ENCODE measurements around the gene IL37. TPM values are rescaled to one million over a fixed set of nuclear protein-coding genes. Genes with fewer than 3 reads are reported as not detected.

The IL37 gene
- total RNA-seq, 4 donors from 2014 or later: 1.3 TPM; not detected in 3

DNA sequence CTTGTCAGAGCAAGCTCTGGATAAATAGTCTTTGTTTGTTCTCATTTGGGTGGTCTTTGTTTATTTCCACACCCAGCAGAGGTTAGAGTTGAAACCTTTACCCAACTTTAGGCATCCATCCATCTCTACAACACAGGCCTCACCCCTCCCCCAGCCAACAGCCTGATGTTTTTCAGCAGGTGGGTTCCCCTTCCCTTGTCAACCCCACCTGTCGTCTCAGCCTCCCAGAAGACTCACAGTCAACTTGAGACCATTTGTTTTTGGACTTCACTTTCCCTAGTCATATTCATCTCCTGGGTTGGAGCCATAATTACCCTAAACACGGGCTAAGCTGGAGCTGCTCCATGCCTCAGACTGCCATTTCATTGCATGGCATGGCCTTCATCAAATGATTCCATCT, 35.1 kb downstream of the IL37 start:
- 76 to 83% methylated on average over 2 of the region's 2 CpGs for WGBS, 2 donors
- intact Hi-C loops (cut with DNase I): loop anchor here (10.0 kb wide), 1 partner anchor 341 kb away; no protein-coding TSS in a partner anchor

DNA sequence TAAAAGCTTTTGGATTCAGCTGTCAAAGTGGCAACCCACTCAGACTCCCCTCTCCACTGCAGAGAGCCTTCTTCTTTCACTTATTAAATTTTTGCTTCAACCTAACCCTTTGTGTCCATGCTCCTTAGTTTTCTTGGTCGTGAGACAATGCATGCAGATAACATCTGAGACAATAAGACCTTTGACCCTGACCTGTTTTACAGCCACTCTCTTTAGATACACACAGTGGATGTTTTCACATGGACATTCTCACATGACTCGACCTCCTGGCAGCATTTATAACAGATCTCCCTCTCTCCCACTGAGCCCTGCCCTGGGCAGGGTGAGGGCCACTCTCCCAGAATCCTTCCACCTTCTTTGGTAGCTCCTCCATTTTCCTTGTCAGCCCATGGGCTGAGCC, 36.4 kb downstream of the IL37 start:
- WGBS, 2 donors: 24 to 25% methylated on average over 2 of the region's 2 CpGs
- TF ChIP-seq POLR2A (IDR thresholded peaks at IDR 0.05): no peak
- TF ChIP-seq, protein P1, sequence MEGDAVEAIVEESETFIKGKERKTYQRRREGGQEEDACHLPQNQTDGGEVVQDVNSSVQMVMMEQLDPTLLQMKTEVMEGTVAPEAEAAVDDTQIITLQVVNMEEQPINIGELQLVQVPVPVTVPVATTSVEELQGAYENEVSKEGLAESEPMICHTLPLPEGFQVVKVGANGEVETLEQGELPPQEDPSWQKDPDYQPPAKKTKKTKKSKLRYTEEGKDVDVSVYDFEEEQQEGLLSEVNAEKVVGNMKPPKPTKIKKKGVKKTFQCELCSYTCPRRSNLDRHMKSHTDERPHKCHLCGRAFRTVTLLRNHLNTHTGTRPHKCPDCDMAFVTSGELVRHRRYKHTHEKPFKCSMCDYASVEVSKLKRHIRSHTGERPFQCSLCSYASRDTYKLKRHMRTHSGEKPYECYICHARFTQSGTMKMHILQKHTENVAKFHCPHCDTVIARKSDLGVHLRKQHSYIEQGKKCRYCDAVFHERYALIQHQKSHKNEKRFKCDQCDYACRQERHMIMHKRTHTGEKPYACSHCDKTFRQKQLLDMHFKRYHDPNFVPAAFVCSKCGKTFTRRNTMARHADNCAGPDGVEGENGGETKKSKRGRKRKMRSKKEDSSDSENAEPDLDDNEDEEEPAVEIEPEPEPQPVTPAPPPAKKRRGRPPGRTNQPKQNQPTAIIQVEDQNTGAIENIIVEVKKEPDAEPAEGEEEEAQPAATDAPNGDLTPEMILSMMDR (IDR thresholded peaks at IDR 0.05): no peak
- peaks cover 0 to 9% (median 0%) of the 10 kb centered on the region in 4 donors for H3K27me3 ChIP-seq
- no peak overlapping the region for H3K4me3 ChIP-seq
- no peaks in the 10 kb centered on the region for H3K4me1 ChIP-seq
- intact Hi-C loops (cut with DNase I): loop anchor here (10.0 kb wide), 1 partner anchor 343 kb away; no protein-coding TSS in a partner anchor
- DNase-seq: no peak
- no peaks in the 10 kb centered on the region for H3K36me3 ChIP-seq
- H3K27ac ChIP-seq: no peak overlapping the region
- peaks cover 0 to 10% (median 0%) of the 10 kb centered on the region in 3 donors for H3K9me3 ChIP-seq

More for the DNA sequence above, 35.1 kb downstream of the IL37 start:
- no peak for DNase-seq
- Histone ChIP-seq H3K27me3 (peaks cover 0 to 9% (median 0%) of the 10 kb centered on the region in 4 donors), H3K4me3 (no peak overlapping the region), H3K9me3 (peaks cover 0 to 10% (median 0%) of the 10 kb centered on the region in 3 donors), H3K4me1 (no peaks in the 10 kb centered on the region), H3K36me3 (no peaks in the 10 kb centered on the region), H3K27ac (no peak overlapping the region)
- no peak for TF ChIP-seq POLR2A (IDR thresholded peaks at IDR 0.05)
- TF ChIP-seq, protein P1 (IDR thresholded peaks at IDR 0.05): no peak

DNA sequence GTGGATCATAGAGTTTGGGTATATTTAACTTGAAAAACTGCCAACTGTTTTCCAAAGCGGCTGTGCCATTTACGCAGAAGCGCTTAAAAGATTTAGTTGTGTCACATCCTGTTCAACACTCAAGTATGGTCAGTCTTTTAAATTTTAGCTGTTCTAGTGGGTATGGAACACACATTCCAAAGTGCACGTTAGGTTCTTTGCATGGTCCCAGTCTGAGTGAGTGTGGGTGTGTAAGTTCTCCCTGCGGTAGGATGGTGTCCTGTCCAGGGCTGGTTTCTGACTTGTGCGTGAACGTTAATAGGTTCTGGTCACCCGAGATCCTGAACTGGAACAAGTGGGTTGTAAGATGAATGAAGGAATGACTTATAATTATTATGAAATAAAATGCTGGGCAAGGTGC, 38.5 kb downstream of the IL37 start:
- Histone ChIP-seq H3K27ac (no peak overlapping the region), H3K27me3 (peaks cover 0 to 9% (median 0%) of the 10 kb centered on the region in 4 donors), H3K4me1 (peaks cover 0 to 9% (median 0%) of the 10 kb centered on the region in 3 donors), H3K36me3 (no peaks in the 10 kb centered on the region), H3K4me3 (no peak overlapping the region), H3K9me3 (peaks cover 0 to 10% (median 0%) of the 10 kb centered on the region in 3 donors)
- WGBS, 2 donors: 68 to 70% methylated on average over 8 of the region's 8 CpGs
- intact Hi-C loops (cut with DNase I): loop anchor here (10.0 kb wide), 1 partner anchor 345 kb away; no protein-coding TSS in a partner anchor
- TF ChIP-seq POLR2A (IDR thresholded peaks at IDR 0.05): no peak
- TF ChIP-seq, protein P1 (IDR thresholded peaks at IDR 0.05): no peak
- DNase-seq: no peak

DNA sequence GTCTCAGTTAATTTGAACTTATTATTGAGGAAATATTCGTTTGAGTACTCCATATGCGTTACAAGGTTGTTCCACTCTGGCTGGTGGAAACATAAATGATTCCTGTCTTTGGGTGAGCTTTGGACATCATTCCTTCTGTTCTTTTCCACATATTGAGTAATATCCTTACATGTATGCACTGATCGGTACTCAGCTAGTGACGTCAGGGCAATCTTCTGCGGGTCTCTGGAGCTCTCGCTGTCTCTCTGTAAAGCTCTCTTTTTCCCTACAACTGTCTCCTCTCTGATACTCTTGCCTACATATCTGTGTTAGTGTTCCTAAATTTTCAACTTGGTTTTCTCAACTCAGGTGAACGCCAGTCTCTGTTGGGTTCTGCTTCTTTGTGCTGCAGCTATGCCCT, 43.4 kb downstream of the IL37 start:
- peaks cover 0 to 17% (median 0%) of the 10 kb centered on the region in 3 donors for H3K4me1 ChIP-seq
- intact Hi-C loops (cut with DNase I): no loop called here
- peaks cover 0 to 17% (median 0%) of the 10 kb centered on the region in 4 donors for H3K27me3 ChIP-seq
- no peak for DNase-seq
- 61 to 64% methylated on average over 7 of the region's 7 CpGs for WGBS, 2 donors
- H3K9me3 ChIP-seq: no peaks in the 10 kb centered on the region
- no peak overlapping the region for H3K27ac ChIP-seq
- H3K36me3 ChIP-seq: no peaks in the 10 kb centered on the region
- TF ChIP-seq, protein P1 (IDR thresholded peaks at IDR 0.05): no peak
- no peak for TF ChIP-seq POLR2A (IDR thresholded peaks at IDR 0.05)
- H3K4me3 ChIP-seq: no peak overlapping the region

DNA sequence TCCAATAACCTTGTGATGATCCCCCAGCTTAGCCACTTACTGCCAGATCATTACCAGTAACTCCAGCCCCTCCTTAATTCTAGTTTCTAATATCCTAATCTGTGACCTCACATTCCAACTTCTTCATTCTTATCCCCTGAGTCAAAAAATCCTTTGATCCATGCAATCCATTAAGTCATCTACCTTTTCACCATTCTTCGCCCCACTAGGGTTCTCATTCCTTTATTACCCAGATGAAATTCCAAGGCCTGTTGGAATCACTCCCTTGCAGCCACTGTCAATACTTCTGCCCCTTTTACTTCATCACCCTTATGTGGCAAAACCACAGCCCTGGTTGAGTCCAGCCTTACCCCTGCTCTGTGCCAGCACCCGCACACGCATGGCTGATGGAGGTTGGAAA, 46.5 kb downstream of the IL37 start:
- no peak for DNase-seq
- H3K4me3 ChIP-seq: no peak overlapping the region
- peaks cover 0 to 10% (median 0%) of the 10 kb centered on the region in 4 donors for H3K27me3 ChIP-seq
- no peaks in the 10 kb centered on the region for H3K9me3 ChIP-seq
- 88 to 95% methylated on average over 3 of the region's 3 CpGs for WGBS, 2 donors
- intact Hi-C loops (cut with DNase I): no loop called here
- H3K36me3 ChIP-seq: no peaks in the 10 kb centered on the region
- peaks cover 0 to 17% (median 0%) of the 10 kb centered on the region in 3 donors for H3K4me1 ChIP-seq
- H3K27ac ChIP-seq: no peak overlapping the region
- TF ChIP-seq, protein P1 (IDR thresholded peaks at IDR 0.05): no peak
- no peak for TF ChIP-seq POLR2A (IDR thresholded peaks at IDR 0.05)
